GM19455 (cell line): ENCODE data around the gene SKP1.

Experiments used
- ATAC-seq: cut with Tn5 transposase; IDR thresholded peaks from one replicate; pipeline ENCODE4 v1.9.1; 2021; ENCODE audit not compliant: unreplicated experiment

The SKP1 gene

GRCh38 chr5:134130239-134130945 lies 46.4 kb downstream of the SKP1 start:
- no peak for ATAC-seq

GRCh38 chr5:134129411-134130238 lies 47.1 kb downstream of the SKP1 start:
- no peak for ATAC-seq

- ATAC-seq, result no peak
Measured at GRCh38 chr5:134128648-134128995, 48.1 kb downstream of the SKP1 start.

GRCh38 chr5:134127988-134128647 lies 48.6 kb downstream of the SKP1 start:
- ATAC-seq, result no peak

GRCh38 chr5:134127376-134127861 lies 49.3 kb downstream of the SKP1 start:
- peak; percentile 47 for ATAC-seq

GRCh38 chr5:134125039-134126015 lies 51.4 kb downstream of the SKP1 start:
- ATAC-seq, result no peak

GRCh38 chr5:134124289-134125038 lies 52.3 kb downstream of the SKP1 start:
- ATAC-seq, result no peak

GRCh38 chr5:134123360-134123759 lies 53.4 kb downstream of the SKP1 start:
- no peak for ATAC-seq

- no peak for ATAC-seq
Measured at GRCh38 chr5:134122530-134122929, 54.2 kb downstream of the SKP1 start.

- no peak for ATAC-seq
Measured at GRCh38 chr5:134120386-134121138, 56.2 kb downstream of the SKP1 start.

GRCh38 chr5:134119720-134120119 lies 57.0 kb downstream of the SKP1 start:
- ATAC-seq, result no peak

GRCh38 chr5:134118212-134118835 lies 58.4 kb downstream of the SKP1 start:
- ATAC-seq, result no peak

GRCh38 chr5:134116789-134117761 lies 59.7 kb downstream of the SKP1 start:
- no peak for ATAC-seq

GRCh38 chr5:134116286-134116685 lies 60.5 kb downstream of the SKP1 start:
- ATAC-seq, result no peak

- no peak for ATAC-seq
Measured at GRCh38 chr5:134115806-134116175, 61.0 kb downstream of the SKP1 start.

- ATAC-seq, result peak; percentile 8
Measured at GRCh38 chr5:134114886-134115805, 61.6 kb downstream of the SKP1 start.
